H1 (cell line): ENCODE results near the gene TSN. TPM values are rescaled to one million over a fixed set of nuclear protein-coding genes. Genes with fewer than 3 reads are reported as not detected.

Experiments used
- EP300 ChIP-seq, 2 experiments: IDR thresholded peaks; 1 replicate in 1 of 2; 2 replicates in 1 of 2; pipeline ENCODE4 v1.6.1; 2011 to 2012; ENCODE audit warnings: low read depth in 2 of 2, low read length in 2 of 2, mild to moderate bottlenecking in 2 of 2, borderline replicate concordance in 1 of 2, inconsistent platforms in 1 of 2, moderate library complexity in 1 of 2
- NANOG ChIP-seq: IDR thresholded peaks from 2 replicates; pipeline ENCODE4 v1.6.1; 2011; ENCODE audit warnings: low read length, low read depth, mild to moderate bottlenecking, inconsistent platforms; ENCODE audit not compliant: insufficient read depth, poor library complexity, severe bottlenecking
- SIN3A ChIP-seq, 2 experiments: IDR thresholded peaks in 1 of 2; conservative IDR thresholded peaks in 1 of 2; 2 replicates each; pipeline ENCODE4 v1.6.1; 2011 to 2012; ENCODE audit warnings: low read length in 2 of 2, improper control_type of control experiment in 1 of 2, low read depth in 1 of 2, mild to moderate bottlenecking in 1 of 2
- SRF ChIP-seq: IDR thresholded peaks from 2 replicates; pipeline ENCODE4 v1.6.1; 2011; ENCODE audit warnings: mild to moderate bottlenecking, low read depth, low read length, moderate library complexity
- polyA plus RNA-seq, 7 experiments: library from polyadenylated mRNA; depleted of rRNA in 3 of 7; stranded (reverse) in 5 of 7; unstranded in 2 of 7; fragments of >200 nt in 5 of 7; fragments of 200-250 nt in 2 of 7; gene quantifications; 1 replicate in 5 of 7; 2 replicates in 1 of 7; 4 replicates in 1 of 7; pipeline versions ENCODE4 v1.2.1 to v1.2.3, GENCODE V29; 2011 to 2013; ENCODE audit warnings: missing spikeins in 2 of 7, mixed read lengths in 2 of 7
- total RNA-seq: library from RNA; stranded (reverse); fragmentation: NEBNext Ultra II Directional; extraction: Animal tissue kit (Norgen Biotek cat#: 25700); gene quantifications from 2 replicates; pipeline ENCODE4 v1.2.1, GENCODE V29; 2021
- TF ChIP-seq, protein P1 (sequence below): IDR thresholded peaks from 2 replicates; pipeline ENCODE4 v1.6.1; 2012; ENCODE audit warnings: low read length, inconsistent platforms
- TF ChIP-seq, protein P2 (sequence below): fragments of 300-600 bp; sonication (generic); IDR thresholded peaks from 2 replicates; pipeline ENCODE4 v1.7.1; 2012; ENCODE audit warnings: low read length, moderate library complexity, mild to moderate bottlenecking, inconsistent platforms; ENCODE audit not compliant: insufficient replicate concordance

The TSN gene
- total and polyA plus RNA-seq, 2 of the 8 experiments (the other 6 are each of a cell fraction or from before 2014, with no cell fraction given) = 44.4 to 96.1 TPM

DNA sequence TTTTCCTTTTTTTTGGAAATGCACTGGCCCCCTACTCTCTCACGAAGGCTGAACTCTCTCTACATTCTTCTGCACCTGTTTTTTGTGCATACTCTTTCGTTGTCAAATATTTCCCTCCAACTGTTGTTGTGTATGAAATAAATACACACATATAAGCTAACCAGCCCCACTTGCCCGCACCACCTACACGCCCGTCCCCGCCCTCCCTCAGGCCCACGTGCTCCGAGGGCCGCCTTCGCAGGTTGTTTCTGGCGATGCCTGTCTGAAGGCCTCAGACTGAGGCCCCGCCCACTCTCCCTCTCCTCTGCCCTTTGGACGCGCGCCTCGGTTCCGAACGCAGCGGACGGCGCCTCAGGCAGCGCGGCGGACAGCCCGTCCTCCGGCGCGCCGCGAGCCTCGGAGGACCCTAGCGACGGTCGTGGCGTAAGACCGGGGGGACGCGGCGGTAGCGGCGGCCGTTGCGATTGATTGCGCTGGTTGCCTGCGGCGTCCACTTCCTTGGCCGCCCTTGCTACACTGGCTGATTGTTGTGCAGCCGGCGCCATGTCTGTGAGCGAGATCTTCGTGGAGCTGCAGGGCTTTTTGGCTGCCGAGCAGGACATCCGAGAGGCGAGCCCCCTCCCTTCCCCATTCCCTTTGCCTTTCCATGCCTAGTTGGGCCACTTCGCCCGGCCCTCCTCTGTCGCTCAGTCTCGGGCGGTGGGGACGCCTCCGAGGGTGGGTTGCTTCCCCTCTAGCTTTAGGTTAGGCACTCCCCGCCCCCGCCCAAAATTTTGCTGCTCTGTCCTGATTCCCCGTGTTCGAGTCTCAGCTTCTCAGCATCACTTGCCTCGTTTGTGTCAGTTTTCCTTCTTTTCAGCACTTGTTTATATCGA is at the start of gene TSN (continued):
- TF ChIP-seq, protein P1, sequence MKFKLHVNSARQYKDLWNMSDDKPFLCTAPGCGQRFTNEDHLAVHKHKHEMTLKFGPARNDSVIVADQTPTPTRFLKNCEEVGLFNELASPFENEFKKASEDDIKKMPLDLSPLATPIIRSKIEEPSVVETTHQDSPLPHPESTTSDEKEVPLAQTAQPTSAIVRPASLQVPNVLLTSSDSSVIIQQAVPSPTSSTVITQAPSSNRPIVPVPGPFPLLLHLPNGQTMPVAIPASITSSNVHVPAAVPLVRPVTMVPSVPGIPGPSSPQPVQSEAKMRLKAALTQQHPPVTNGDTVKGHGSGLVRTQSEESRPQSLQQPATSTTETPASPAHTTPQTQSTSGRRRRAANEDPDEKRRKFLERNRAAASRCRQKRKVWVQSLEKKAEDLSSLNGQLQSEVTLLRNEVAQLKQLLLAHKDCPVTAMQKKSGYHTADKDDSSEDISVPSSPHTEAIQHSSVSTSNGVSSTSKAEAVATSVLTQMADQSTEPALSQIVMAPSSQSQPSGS = no peak
- TF ChIP-seq EP300 (IDR thresholded peaks at IDR 0.05; ENCODE audit: borderline replicate concordance in 1 of 2, low read depth in 2 of 2, low read length in 2 of 2) (0 out of 3 replicates have a peak, but pooled peaks of 1 of the 2 experiments have one; percentile 12), NANOG (peak; percentile 12), SRF (peak; percentile 91), SIN3A (conservative IDR thresholded peaks at IDR 0.05 in 1 of 2, IDR thresholded peaks at IDR 0.05 in 1 of 2; ENCODE audit: low read depth in 1 of 2, low read length in 2 of 2) (peak; percentile 83 to 92)
- TF ChIP-seq, protein P2, sequence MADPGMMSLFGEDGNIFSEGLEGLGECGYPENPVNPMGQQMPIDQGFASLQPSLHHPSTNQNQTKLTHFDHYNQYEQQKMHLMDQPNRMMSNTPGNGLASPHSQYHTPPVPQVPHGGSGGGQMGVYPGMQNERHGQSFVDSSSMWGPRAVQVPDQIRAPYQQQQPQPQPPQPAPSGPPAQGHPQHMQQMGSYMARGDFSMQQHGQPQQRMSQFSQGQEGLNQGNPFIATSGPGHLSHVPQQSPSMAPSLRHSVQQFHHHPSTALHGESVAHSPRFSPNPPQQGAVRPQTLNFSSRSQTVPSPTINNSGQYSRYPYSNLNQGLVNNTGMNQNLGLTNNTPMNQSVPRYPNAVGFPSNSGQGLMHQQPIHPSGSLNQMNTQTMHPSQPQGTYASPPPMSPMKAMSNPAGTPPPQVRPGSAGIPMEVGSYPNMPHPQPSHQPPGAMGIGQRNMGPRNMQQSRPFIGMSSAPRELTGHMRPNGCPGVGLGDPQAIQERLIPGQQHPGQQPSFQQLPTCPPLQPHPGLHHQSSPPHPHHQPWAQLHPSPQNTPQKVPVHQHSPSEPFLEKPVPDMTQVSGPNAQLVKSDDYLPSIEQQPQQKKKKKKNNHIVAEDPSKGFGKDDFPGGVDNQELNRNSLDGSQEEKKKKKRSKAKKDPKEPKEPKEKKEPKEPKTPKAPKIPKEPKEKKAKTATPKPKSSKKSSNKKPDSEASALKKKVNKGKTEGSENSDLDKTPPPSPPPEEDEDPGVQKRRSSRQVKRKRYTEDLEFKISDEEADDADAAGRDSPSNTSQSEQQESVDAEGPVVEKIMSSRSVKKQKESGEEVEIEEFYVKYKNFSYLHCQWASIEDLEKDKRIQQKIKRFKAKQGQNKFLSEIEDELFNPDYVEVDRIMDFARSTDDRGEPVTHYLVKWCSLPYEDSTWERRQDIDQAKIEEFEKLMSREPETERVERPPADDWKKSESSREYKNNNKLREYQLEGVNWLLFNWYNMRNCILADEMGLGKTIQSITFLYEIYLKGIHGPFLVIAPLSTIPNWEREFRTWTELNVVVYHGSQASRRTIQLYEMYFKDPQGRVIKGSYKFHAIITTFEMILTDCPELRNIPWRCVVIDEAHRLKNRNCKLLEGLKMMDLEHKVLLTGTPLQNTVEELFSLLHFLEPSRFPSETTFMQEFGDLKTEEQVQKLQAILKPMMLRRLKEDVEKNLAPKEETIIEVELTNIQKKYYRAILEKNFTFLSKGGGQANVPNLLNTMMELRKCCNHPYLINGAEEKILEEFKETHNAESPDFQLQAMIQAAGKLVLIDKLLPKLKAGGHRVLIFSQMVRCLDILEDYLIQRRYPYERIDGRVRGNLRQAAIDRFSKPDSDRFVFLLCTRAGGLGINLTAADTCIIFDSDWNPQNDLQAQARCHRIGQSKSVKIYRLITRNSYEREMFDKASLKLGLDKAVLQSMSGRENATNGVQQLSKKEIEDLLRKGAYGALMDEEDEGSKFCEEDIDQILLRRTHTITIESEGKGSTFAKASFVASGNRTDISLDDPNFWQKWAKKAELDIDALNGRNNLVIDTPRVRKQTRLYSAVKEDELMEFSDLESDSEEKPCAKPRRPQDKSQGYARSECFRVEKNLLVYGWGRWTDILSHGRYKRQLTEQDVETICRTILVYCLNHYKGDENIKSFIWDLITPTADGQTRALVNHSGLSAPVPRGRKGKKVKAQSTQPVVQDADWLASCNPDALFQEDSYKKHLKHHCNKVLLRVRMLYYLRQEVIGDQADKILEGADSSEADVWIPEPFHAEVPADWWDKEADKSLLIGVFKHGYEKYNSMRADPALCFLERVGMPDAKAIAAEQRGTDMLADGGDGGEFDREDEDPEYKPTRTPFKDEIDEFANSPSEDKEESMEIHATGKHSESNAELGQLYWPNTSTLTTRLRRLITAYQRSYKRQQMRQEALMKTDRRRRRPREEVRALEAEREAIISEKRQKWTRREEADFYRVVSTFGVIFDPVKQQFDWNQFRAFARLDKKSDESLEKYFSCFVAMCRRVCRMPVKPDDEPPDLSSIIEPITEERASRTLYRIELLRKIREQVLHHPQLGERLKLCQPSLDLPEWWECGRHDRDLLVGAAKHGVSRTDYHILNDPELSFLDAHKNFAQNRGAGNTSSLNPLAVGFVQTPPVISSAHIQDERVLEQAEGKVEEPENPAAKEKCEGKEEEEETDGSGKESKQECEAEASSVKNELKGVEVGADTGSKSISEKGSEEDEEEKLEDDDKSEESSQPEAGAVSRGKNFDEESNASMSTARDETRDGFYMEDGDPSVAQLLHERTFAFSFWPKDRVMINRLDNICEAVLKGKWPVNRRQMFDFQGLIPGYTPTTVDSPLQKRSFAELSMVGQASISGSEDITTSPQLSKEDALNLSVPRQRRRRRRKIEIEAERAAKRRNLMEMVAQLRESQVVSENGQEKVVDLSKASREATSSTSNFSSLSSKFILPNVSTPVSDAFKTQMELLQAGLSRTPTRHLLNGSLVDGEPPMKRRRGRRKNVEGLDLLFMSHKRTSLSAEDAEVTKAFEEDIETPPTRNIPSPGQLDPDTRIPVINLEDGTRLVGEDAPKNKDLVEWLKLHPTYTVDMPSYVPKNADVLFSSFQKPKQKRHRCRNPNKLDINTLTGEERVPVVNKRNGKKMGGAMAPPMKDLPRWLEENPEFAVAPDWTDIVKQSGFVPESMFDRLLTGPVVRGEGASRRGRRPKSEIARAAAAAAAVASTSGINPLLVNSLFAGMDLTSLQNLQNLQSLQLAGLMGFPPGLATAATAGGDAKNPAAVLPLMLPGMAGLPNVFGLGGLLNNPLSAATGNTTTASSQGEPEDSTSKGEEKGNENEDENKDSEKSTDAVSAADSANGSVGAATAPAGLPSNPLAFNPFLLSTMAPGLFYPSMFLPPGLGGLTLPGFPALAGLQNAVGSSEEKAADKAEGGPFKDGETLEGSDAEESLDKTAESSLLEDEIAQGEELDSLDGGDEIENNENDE = no peak
